SK-N-SH treated with all-trans-retinoic acid at 6 μM for 48 hours (cell line): Measurements from ENCODE around the gene MYLIP.

Source experiments
- ARNTL ChIP-seq: fragments of 450-650 bp; formaldehyde crosslinking; IDR thresholded peaks from 2 replicates; pipeline ENCODE4 v1.5.0; 2020; ENCODE audit warnings: low read depth, mild to moderate bottlenecking, moderate library complexity, borderline replicate concordance
- BACH2 ChIP-seq: fragments of 250-450 bp; sonication (Bioruptor Pico); IDR thresholded peaks from 2 replicates; pipeline ENCODE4 v1.9.0; 2021; ENCODE audit warnings: mild to moderate bottlenecking, borderline replicate concordance
- ESRRG ChIP-seq: fragments of 250-450 bp; sonication (Bioruptor Pico); IDR thresholded peaks from 2 replicates; pipeline ENCODE4 v1.6.1; 2021; ENCODE audit warnings: mild to moderate bottlenecking
- GLIS3 ChIP-seq: fragments of 250-450 bp; sonication (Bioruptor Pico); IDR thresholded peaks from 2 replicates; pipeline ENCODE4 v1.5.0; 2020; ENCODE audit warnings: mild to moderate bottlenecking, moderate library complexity
- OSR1 ChIP-seq: fragments of 250-450 bp; sonication (Bioruptor Pico); IDR thresholded peaks from 2 replicates; pipeline ENCODE4 v1.8.0; 2022; ENCODE audit warnings: moderate library complexity, mild to moderate bottlenecking, inconsistent platforms
- RARB ChIP-seq: fragments of 250-450 bp; sonication (Bioruptor Pico); IDR thresholded peaks from 2 replicates; pipeline ENCODE4 v1.8.0; 2021; ENCODE audit warnings: mild to moderate bottlenecking, moderate library complexity
- SNAI2 ChIP-seq: fragments of 250-450 bp; sonication (Bioruptor Pico); IDR thresholded peaks from 2 replicates; pipeline ENCODE4 v1.5.0; 2020; ENCODE audit warnings: mild to moderate bottlenecking, moderate library complexity
- ZC3H10 ChIP-seq: fragments of 250-450 bp; sonication (Bioruptor Pico); IDR thresholded peaks from 2 replicates; pipeline ENCODE4 v1.5.1; 2021; ENCODE audit warnings: mild to moderate bottlenecking, moderate library complexity
- ZNF565 ChIP-seq: fragments of 450-650 bp; formaldehyde crosslinking; conservative IDR thresholded peaks from 2 replicates; pipeline ENCODE4 v1.5.0; 2020; ENCODE audit warnings: low read depth, mild to moderate bottlenecking, moderate library complexity
- ZNF8 ChIP-seq: fragments of 450-650 bp; formaldehyde crosslinking; IDR thresholded peaks from 2 replicates; pipeline ENCODE4 v1.5.0; 2020; ENCODE audit warnings: mild to moderate bottlenecking, moderate library complexity
- TF ChIP-seq, protein P1 (sequence below): fragments of 250-450 bp; sonication (Bioruptor Pico); IDR thresholded peaks from 2 replicates; pipeline ENCODE4 v1.5.1; 2021; ENCODE audit warnings: mild to moderate bottlenecking, moderate library complexity
- TF ChIP-seq, protein P2 (sequence below): fragments of 250-450 bp; sonication (Bioruptor Pico); IDR thresholded peaks from 2 replicates; pipeline ENCODE4 v1.5.1; 2020; ENCODE audit warnings: low read depth, mild to moderate bottlenecking, moderate library complexity
- TF ChIP-seq, protein P3 (sequence below): fragments of 250-450 bp; sonication (Bioruptor Pico); IDR thresholded peaks from 2 replicates; pipeline ENCODE4 v1.8.0; 2020; ENCODE audit warnings: mild to moderate bottlenecking, moderate library complexity, borderline replicate concordance

DNA sequence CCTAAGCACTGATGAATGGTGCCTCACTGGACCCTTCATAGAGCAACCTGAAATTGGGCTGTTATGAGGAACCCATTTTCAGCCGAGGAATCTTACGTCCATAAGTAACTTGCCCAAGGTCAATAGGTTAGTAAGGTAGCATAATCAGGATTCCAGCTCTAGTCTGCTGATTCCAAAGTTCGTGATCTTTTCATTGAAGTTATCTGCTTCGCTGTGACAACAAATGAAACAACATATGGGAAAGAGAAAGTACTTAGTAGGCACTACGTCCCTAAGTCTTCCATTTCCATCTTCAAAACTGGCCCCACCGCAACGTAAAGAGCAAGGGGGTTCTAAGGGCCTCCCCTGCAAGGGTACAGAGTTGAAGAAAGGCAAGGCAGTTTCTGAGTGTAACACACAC is 49.5 kb downstream of the MYLIP start:
- TF ChIP-seq OSR1 = no peak
- TF ChIP-seq, protein P1, sequence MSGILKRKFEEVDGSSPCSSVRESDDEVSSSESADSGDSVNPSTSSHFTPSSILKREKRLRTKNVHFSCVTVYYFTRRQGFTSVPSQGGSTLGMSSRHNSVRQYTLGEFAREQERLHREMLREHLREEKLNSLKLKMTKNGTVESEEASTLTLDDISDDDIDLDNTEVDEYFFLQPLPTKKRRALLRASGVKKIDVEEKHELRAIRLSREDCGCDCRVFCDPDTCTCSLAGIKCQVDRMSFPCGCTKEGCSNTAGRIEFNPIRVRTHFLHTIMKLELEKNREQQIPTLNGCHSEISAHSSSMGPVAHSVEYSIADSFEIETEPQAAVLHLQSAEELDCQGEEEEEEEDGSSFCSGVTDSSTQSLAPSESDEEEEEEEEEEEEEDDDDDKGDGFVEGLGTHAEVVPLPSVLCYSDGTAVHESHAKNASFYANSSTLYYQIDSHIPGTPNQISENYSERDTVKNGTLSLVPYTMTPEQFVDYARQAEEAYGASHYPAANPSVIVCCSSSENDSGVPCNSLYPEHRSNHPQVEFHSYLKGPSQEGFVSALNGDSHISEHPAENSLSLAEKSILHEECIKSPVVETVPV = no peak
- TF ChIP-seq ZNF565 = no peak
- TF ChIP-seq ZNF8 (CRISPR knock-in tag) = no peak
- TF ChIP-seq, protein P2, sequence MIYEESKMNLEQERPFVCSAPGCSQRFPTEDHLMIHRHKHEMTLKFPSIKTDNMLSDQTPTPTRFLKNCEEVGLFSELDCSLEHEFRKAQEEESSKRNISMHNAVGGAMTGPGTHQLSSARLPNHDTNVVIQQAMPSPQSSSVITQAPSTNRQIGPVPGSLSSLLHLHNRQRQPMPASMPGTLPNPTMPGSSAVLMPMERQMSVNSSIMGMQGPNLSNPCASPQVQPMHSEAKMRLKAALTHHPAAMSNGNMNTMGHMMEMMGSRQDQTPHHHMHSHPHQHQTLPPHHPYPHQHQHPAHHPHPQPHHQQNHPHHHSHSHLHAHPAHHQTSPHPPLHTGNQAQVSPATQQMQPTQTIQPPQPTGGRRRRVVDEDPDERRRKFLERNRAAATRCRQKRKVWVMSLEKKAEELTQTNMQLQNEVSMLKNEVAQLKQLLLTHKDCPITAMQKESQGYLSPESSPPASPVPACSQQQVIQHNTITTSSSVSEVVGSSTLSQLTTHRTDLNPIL (CRISPR knock-in tag) = no peak
- TF ChIP-seq, protein P3, sequence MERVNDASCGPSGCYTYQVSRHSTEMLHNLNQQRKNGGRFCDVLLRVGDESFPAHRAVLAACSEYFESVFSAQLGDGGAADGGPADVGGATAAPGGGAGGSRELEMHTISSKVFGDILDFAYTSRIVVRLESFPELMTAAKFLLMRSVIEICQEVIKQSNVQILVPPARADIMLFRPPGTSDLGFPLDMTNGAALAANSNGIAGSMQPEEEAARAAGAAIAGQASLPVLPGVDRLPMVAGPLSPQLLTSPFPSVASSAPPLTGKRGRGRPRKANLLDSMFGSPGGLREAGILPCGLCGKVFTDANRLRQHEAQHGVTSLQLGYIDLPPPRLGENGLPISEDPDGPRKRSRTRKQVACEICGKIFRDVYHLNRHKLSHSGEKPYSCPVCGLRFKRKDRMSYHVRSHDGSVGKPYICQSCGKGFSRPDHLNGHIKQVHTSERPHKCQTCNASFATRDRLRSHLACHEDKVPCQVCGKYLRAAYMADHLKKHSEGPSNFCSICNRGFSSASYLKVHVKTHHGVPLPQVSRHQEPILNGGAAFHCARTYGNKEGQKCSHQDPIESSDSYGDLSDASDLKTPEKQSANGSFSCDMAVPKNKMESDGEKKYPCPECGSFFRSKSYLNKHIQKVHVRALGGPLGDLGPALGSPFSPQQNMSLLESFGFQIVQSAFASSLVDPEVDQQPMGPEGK (CRISPR knock-in tag) = no peak
- TF ChIP-seq ARNTL (CRISPR knock-in tag) = no peak
- no peak for TF ChIP-seq ESRRG (CRISPR knock-in tag)
- no peak for TF ChIP-seq RARB (CRISPR knock-in tag)
- no peak for TF ChIP-seq GLIS3
- no peak for TF ChIP-seq ZC3H10 (CRISPR knock-in tag)
- no peak for TF ChIP-seq BACH2 (CRISPR knock-in tag)
- TF ChIP-seq SNAI2 (CRISPR knock-in tag) = no peak
